HG03103 (cell line): ENCODE results near the gene FLYWCH1.

Experiments used
- ATAC-seq: cut with Tn5 transposase; IDR thresholded peaks from one replicate; pipeline ENCODE4 v1.9.1; 2021; ENCODE audit warnings: low read depth; ENCODE audit not compliant: unreplicated experiment

FLYWCH1 gene

GRCh38 chr16:2950353-2950724 lies 38.6 kb downstream of the FLYWCH1 start:
- ATAC-seq = no peak

GRCh38 chr16:2950773-2951172 lies 39.0 kb downstream of the FLYWCH1 start:
- no peak for ATAC-seq

GRCh38 chr16:2952679-2953078 lies 40.9 kb downstream of the FLYWCH1 start:
- no peak for ATAC-seq

- no peak for ATAC-seq
Observed at GRCh38 chr16:2953706-2954627, 42.2 kb downstream of the FLYWCH1 start.

- no peak for ATAC-seq
Observed at GRCh38 chr16:2954656-2955381, 43.1 kb downstream of the FLYWCH1 start.

- no peak for ATAC-seq
Observed at GRCh38 chr16:2955438-2955778, 43.7 kb downstream of the FLYWCH1 start.

- ATAC-seq = no peak
Observed at GRCh38 chr16:2955779-2956578, 44.2 kb downstream of the FLYWCH1 start.

GRCh38 chr16:2956579-2956956 lies 44.8 kb downstream of the FLYWCH1 start:
- ATAC-seq = no peak

- no peak for ATAC-seq
Observed at GRCh38 chr16:2959206-2959605, 47.5 kb downstream of the FLYWCH1 start.

- ATAC-seq = no peak
Observed at GRCh38 chr16:2960183-2961010, 48.7 kb downstream of the FLYWCH1 start.

GRCh38 chr16:2962334-2963073 lies 50.8 kb downstream of the FLYWCH1 start:
- ATAC-seq = no peak

GRCh38 chr16:2963074-2963722 lies 51.5 kb downstream of the FLYWCH1 start:
- no peak for ATAC-seq

GRCh38 chr16:2963723-2964474 lies 52.2 kb downstream of the FLYWCH1 start, which contains the start of gene KREMEN2:
Gene KREMEN2, plus strand, starts transcription at chr16:2964275. Its CDS starts 246 bp downstream, at chr16:2964521.
- no peak for ATAC-seq

GRCh38 chr16:2964475-2965336 lies 53.0 kb downstream of the FLYWCH1 start:
- ATAC-seq = no peak

GRCh38 chr16:2966043-2966807 lies 54.5 kb downstream of the FLYWCH1 start:
- no peak for ATAC-seq

GRCh38 chr16:2966808-2967191 lies 55.1 kb downstream of the FLYWCH1 start:
- ATAC-seq = no peak

GRCh38 chr16:2967211-2967631 lies 55.5 kb downstream of the FLYWCH1 start:
- no peak for ATAC-seq
